HepG2 (cell line): Measurements from ENCODE around the gene RHOT2. TPM values are rescaled to one million over a fixed set of nuclear protein-coding genes. Genes with fewer than 3 reads are reported as not detected.

Experiments
- ARNTL ChIP-seq: sonication (generic); formaldehyde crosslinking; IDR thresholded peaks from 2 replicates; pipeline ENCODE4 v1.4.0; 2020; ENCODE audit warnings: mild to moderate bottlenecking, missing genetic modification reagents
- FOXJ3 ChIP-seq: sonication (generic); formaldehyde crosslinking; IDR thresholded peaks from 2 replicates; pipeline ENCODE4 v1.4.0; 2020; ENCODE audit warnings: missing genetic modification reagents, mild to moderate bottlenecking, borderline replicate concordance
- HOXA5 ChIP-seq: sonication (generic); formaldehyde crosslinking; IDR thresholded peaks from 2 replicates; pipeline ENCODE4 v1.4.0; 2020; ENCODE audit warnings: missing genetic modification reagents
- MAFG ChIP-seq: sonication (generic); formaldehyde crosslinking; IDR thresholded peaks from 2 replicates; pipeline ENCODE4 v1.5.1; 2020; ENCODE audit warnings: mild to moderate bottlenecking, missing genetic modification reagents
- NR2F6 ChIP-seq, 2 experiments: IDR thresholded peaks; 2 replicates each; pipeline ENCODE4 v1.6.1; 2016; ENCODE audit warnings: antibody characterized with exemption in 1 of 2, mild to moderate bottlenecking in 1 of 2
- PHF8 ChIP-seq: sonication (generic); formaldehyde crosslinking; IDR thresholded peaks from 2 replicates; pipeline ENCODE4 v1.5.0; 2020; ENCODE audit warnings: missing genetic modification reagents
- SATB2 ChIP-seq: sonication (generic); formaldehyde crosslinking; IDR thresholded peaks from 2 replicates; pipeline ENCODE4 v1.5.0; 2020; ENCODE audit warnings: missing genetic modification reagents
- SPEN ChIP-seq: sonication (generic); formaldehyde crosslinking; IDR thresholded peaks from 2 replicates; pipeline ENCODE4 v1.5.1; 2020; ENCODE audit warnings: low read depth, mild to moderate bottlenecking, missing genetic modification reagents
- SRF ChIP-seq: IDR thresholded peaks from 2 replicates; pipeline ENCODE4 v1.6.1; 2011; ENCODE audit warnings: mild to moderate bottlenecking, low read depth, low read length, moderate library complexity
- THAP9 ChIP-seq: sonication (generic); formaldehyde crosslinking; IDR thresholded peaks from 2 replicates; pipeline ENCODE4; 2020; ENCODE audit warnings: missing genetic modification reagents, mild to moderate bottlenecking, borderline replicate concordance
- YEATS4 ChIP-seq: sonication (generic); formaldehyde crosslinking; IDR thresholded peaks from 2 replicates; pipeline ENCODE4 v1.4.0; 2020; ENCODE audit warnings: missing genetic modification reagents, borderline replicate concordance
- ZHX2 ChIP-seq, 2 experiments: sonication (generic) in 1 of 2; formaldehyde crosslinking in 1 of 2; IDR thresholded peaks; 2 replicates each; pipeline versions ENCODE4 v1.6.1 to v1.9.0; 2014 to 2022; ENCODE audit warnings: antibody characterized with exemption in 1 of 2, borderline replicate concordance in 1 of 2, inconsistent platforms in 1 of 2, low read depth in 1 of 2, missing genetic modification reagents in 1 of 2
- ZNF263 ChIP-seq: sonication (generic); formaldehyde crosslinking; IDR thresholded peaks from 2 replicates; pipeline ENCODE4 v1.4.0; 2020; ENCODE audit warnings: missing genetic modification reagents
- ZNF275 ChIP-seq: sonication (generic); formaldehyde crosslinking; IDR thresholded peaks from 2 replicates; pipeline ENCODE4 v1.8.0; 2022; ENCODE audit warnings: missing genetic modification reagents, mild to moderate bottlenecking, inconsistent platforms, borderline replicate concordance
- ZNF879 ChIP-seq: sonication (generic); formaldehyde crosslinking; IDR thresholded peaks from 2 replicates; pipeline ENCODE4 v1.8.1; 2023; ENCODE audit warnings: missing genetic modification reagents
- polyA plus RNA-seq, 8 experiments: library from polyadenylated mRNA; depleted of rRNA in 3 of 8; stranded (reverse) in 7 of 8; unstranded in 1 of 8; fragments of >200 nt; fragmentation: Illumina TruSeq in 4 of 8; extraction: Trizol in 4 of 8; gene quantifications; 2 replicates each; pipeline versions ENCODE4 v1.2.1 to v1.2.3, GENCODE V29; 2011 to 2016; ENCODE audit warnings: low read depth in 4 of 8, missing spikeins in 1 of 8, mixed read lengths in 1 of 8; ENCODE audit not compliant: insufficient read depth in 1 of 8
- total RNA-seq, 5 experiments: library from RNA; depleted of rRNA; stranded (reverse); fragments of >200 nt; fragmentation: Illumina TruSeq; extraction: Trizol; gene quantifications; 2 replicates each; pipeline ENCODE4 v1.2.3, GENCODE V29; 2016; ENCODE audit warnings: low read depth in 1 of 5
- TF ChIP-seq, protein P1 (sequence below): sonication (generic); formaldehyde crosslinking; IDR thresholded peaks from 2 replicates; pipeline ENCODE4 v1.5.0; 2020; ENCODE audit warnings: mild to moderate bottlenecking, missing genetic modification reagents

Gene RHOT2
- total and polyA plus RNA-seq, 2 of the 13 experiments (the other 11 are each of a cell fraction or from before 2014, with no cell fraction given): 63.6 to 76.9 TPM

GRCh38 chr16:630249-630814 is 37.6 kb upstream of the RHOT2 start (continued):
- TF ChIP-seq ARNTL (CRISPR knock-in tag) (peak; percentile 79), ZNF263 (CRISPR knock-in tag) (peak; percentile 48), YEATS4 (peak; percentile 76; the same call in 1 of the 2 replicates), SRF (no peak), THAP9 (CRISPR knock-in tag) (peak; percentile 53; the same call in 1 of the 2 replicates), MAFG (no peak), FOXJ3 (CRISPR knock-in tag) (peak; percentile 59; the same call in 1 of the 2 replicates), SPEN (CRISPR knock-in tag) (no peak; the same call in 1 of the 2 replicates), PHF8 (CRISPR knock-in tag) (no peak), HOXA5 (CRISPR knock-in tag) (0 out of 2 replicates have a peak, but pooled peaks have one; percentile 74), ZNF275 (CRISPR knock-in tag) (0 out of 2 replicates have a peak, but pooled peaks have one; percentile 61), SATB2 (CRISPR knock-in tag) (no peak), ZHX2 (IDR thresholded peaks at IDR 0.05; ENCODE audit: low read depth) (no peak; the same call in 1 of the 2 replicates), ZHX2 (CRISPR knock-in tag; IDR thresholded peaks at IDR 0.05; ENCODE audit: borderline replicate concordance) (0 out of 2 replicates have a peak, but pooled peaks have one; percentile 28), ZNF879 (CRISPR knock-in tag) (no peak), NR2F6 (IDR thresholded peaks at IDR 0.05) (no peak), NR2F6 (CRISPR knock-in tag; IDR thresholded peaks at IDR 0.05) (0 out of 2 replicates have a peak, but pooled peaks have one; percentile 62)
- TF ChIP-seq, protein P1, sequence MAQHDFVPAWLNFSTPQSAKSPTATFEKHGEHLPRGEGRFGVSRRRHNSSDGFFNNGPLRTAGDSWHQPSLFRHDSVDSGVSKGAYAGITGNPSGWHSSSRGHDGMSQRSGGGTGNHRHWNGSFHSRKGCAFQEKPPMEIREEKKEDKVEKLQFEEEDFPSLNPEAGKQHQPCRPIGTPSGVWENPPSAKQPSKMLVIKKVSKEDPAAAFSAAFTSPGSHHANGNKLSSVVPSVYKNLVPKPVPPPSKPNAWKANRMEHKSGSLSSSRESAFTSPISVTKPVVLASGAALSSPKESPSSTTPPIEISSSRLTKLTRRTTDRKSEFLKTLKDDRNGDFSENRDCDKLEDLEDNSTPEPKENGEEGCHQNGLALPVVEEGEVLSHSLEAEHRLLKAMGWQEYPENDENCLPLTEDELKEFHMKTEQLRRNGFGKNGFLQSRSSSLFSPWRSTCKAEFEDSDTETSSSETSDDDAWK: no peak
